B cell (primary cell): ENCODE results near the gene AAR2. TPM values are rescaled to one million over a fixed set of nuclear protein-coding genes. Genes with fewer than 3 reads are reported as not detected.

Source experiments
- ATAC-seq: fragments of 200-7000 bp; cut with Tn5 transposase; one replicate; pipeline ENCODE4 v1.10.0; 2021; ENCODE audit warnings: low read depth, mild to moderate bottlenecking, moderate number of reproducible peaks, moderate library complexity
- CTCF ChIA-PET: fragments of 350-600 bp; sonication (Branson Sonifier 250); formaldehyde crosslinking; loops from one replicate; lab custom pipeline; 2021; ENCODE audit warnings: antibody characterized with exemption, inconsistent platforms; lab: Charles Lee
- POLR2A ChIA-PET: fragments of 350-600 bp; sonication (Branson Sonifier 250); formaldehyde crosslinking; loops from one replicate; lab custom pipeline; 2021; ENCODE audit warnings: antibody characterized with exemption; lab: Charles Lee
- DNase-seq: peaks from one replicate; pipeline ENCODE4 v3.0.0; 2013
- H2AFZ ChIP-seq: 2 replicates; pipeline ENCODE4 v1.6.1; 2012; ENCODE audit warnings: mild to moderate bottlenecking, low read depth, low read length; ENCODE audit not compliant: insufficient read depth, poor library complexity, severe bottlenecking
- H3K27ac ChIP-seq, 2 donors: 1 replicate in 1 of 2; 2 replicates in 1 of 2; pipeline ENCODE4 v1.5.1; 2012 to 2013; ENCODE audit warnings: low read length in 2 of 2, mild to moderate bottlenecking in 2 of 2, moderate library complexity in 1 of 2
- H3K27me3 ChIP-seq, 4 experiments: fragments of 200-600 bp in 1 of 4; sonication (generic) in 1 of 4; replicated peaks in 1 of 4; 1 replicate in 2 of 4; 2 replicates in 2 of 4; pipeline versions ENCODE4 v1.6.1 to v1.7.0; 2013 to 2016; ENCODE audit warnings: low read length in 3 of 4, mild to moderate bottlenecking in 2 of 4, mixed read lengths in 1 of 4, moderate library complexity in 1 of 4; ENCODE audit not compliant: insufficient read depth in 4 of 4, control insufficient read depth in 3 of 4; ENCODE audit errors: control extremely low read depth in 1 of 4
- H3K36me3 ChIP-seq, 2 experiments: replicated peaks in 1 of 2; 1 replicate in 1 of 2; 2 replicates in 1 of 2; pipeline versions ENCODE4 v1.6.1 to v1.7.1; 2013; ENCODE audit warnings: low read length in 1 of 2; ENCODE audit not compliant: insufficient read depth in 2 of 2, control insufficient read depth in 1 of 2; ENCODE audit errors: control extremely low read depth in 1 of 2, extremely low read depth in 1 of 2
- H3K4me1 ChIP-seq, 2 donors: fragments of 200-600 bp in 1 of 2; sonication (generic) in 1 of 2; 1 replicate in 1 of 2; 2 replicates in 1 of 2; pipeline versions ENCODE4 v1.5.1 to v1.6.1; 2013 to 2017; ENCODE audit warnings: low read length in 2 of 2; ENCODE audit not compliant: control insufficient read depth in 2 of 2, insufficient read depth in 2 of 2
- H3K4me2 ChIP-seq: replicated peaks from 2 replicates; pipeline ENCODE3; 2012; ENCODE audit warnings: mild to moderate bottlenecking, low read depth, low read length; ENCODE audit not compliant: poor library complexity, severe bottlenecking
- H3K4me3 ChIP-seq, 5 experiments: fragments of 200-600 bp in 1 of 5; sonication (generic) in 1 of 5; 1 replicate in 3 of 5; 2 replicates in 2 of 5; pipeline versions ENCODE4 v1.5.1 to v1.7.0; 2011 to 2016; ENCODE audit warnings: low read length in 4 of 5, mild to moderate bottlenecking in 4 of 5, low read depth in 2 of 5, control low read depth in 1 of 5, moderate library complexity in 1 of 5; ENCODE audit not compliant: insufficient read depth in 1 of 5; ENCODE audit errors: control extremely low read depth in 1 of 5, extremely low read depth in 1 of 5
- H3K79me2 ChIP-seq: fragments of 200-600 bp; sonication (generic); one replicate; pipeline ENCODE4 v1.6.0; 2016; ENCODE audit warnings: low read length; ENCODE audit not compliant: control insufficient read depth, insufficient read depth
- H3K9ac ChIP-seq: fragments of 200-600 bp; sonication (generic); 2 replicates; pipeline ENCODE4 v1.6.1; 2017; ENCODE audit warnings: mild to moderate bottlenecking, low read length, moderate library complexity
- H3K9me3 ChIP-seq, 3 donors: one replicate each; pipeline versions ENCODE4 v1.6.1 to v1.7.1; 2013; ENCODE audit warnings: low read length in 2 of 3; ENCODE audit not compliant: control insufficient read depth in 2 of 3, insufficient read depth in 1 of 3; ENCODE audit errors: control extremely low read depth in 1 of 3
- H4K20me1 ChIP-seq: 2 replicates; pipeline ENCODE4 v1.6.0; 2012; ENCODE audit warnings: mild to moderate bottlenecking, low read length; ENCODE audit not compliant: insufficient read depth, control insufficient read depth, poor library complexity, severe bottlenecking
- H3K27ac Mint-ChIP-seq: one replicate; pipeline ENCODE4 v1.8.0; 2021; ENCODE audit warnings: mixed read lengths
- H3K27me3 Mint-ChIP-seq: one replicate; pipeline ENCODE4 v1.8.0; 2021; ENCODE audit warnings: mixed read lengths
- H3K4me1 Mint-ChIP-seq: one replicate; pipeline ENCODE4 v1.8.0; 2021; ENCODE audit warnings: mixed read lengths
- H3K4me3 Mint-ChIP-seq: one replicate; pipeline ENCODE4 v1.8.0; 2021; ENCODE audit warnings: mixed read lengths
- H3K9me3 Mint-ChIP-seq: one replicate; pipeline ENCODE4 v1.8.0; 2022; ENCODE audit warnings: mixed read lengths; ENCODE audit not compliant: insufficient read depth
- EZH2 ChIP-seq: IDR thresholded peaks from 2 replicates; pipeline ENCODE4 v1.6.1; 2012; ENCODE audit warnings: borderline replicate concordance, low read depth, mild to moderate bottlenecking, moderate library complexity, low read length; ENCODE audit not compliant: insufficient read depth, poor library complexity, severe bottlenecking
- WGBS: methylation state at CpG from one replicate; pipeline ENCODE4 v1.1.5; 2013; ENCODE audit warnings: missing lambda C conversion rate; ENCODE audit not compliant: insufficient coverage; 5-methylcytosine and 5-hydroxymethylcytosine counted together
- intact Hi-C: fragments of 100-400 bp; cut with micrococcal nuclease; formaldehyde crosslinking; loops from one replicate; pipeline ENCODE4 v1.10.0; 2022
- polyA plus RNA-seq: library from polyadenylated mRNA; depleted of rRNA; stranded (reverse); fragments of >200 nt; gene quantifications from 2 replicates; pipeline ENCODE4 v1.2.3, GENCODE V29; 2012
- total RNA-seq, 2 donors: library from RNA; stranded (reverse); fragments of 120-200 nt in 1 of 2; gene quantifications; 1 replicate in 1 of 2; 2 replicates in 1 of 2; pipeline versions ENCODE4 v1.2.3 to v1.2.4, GENCODE V29; 2013 to 2022
- TF ChIP-seq, protein P1 (sequence below): fragments of 200-600 bp; IDR thresholded peaks from one replicate; pipeline ENCODE4 v1.8.0; 2022; ENCODE audit warnings: antibody characterized with exemption, mild to moderate bottlenecking

AAR2 gene
- total and polyA plus RNA-seq, 2 donors (not counting 1 experiment from before 2014, with no cell fraction given), result 10.3 to 21.3 TPM

DNA sequence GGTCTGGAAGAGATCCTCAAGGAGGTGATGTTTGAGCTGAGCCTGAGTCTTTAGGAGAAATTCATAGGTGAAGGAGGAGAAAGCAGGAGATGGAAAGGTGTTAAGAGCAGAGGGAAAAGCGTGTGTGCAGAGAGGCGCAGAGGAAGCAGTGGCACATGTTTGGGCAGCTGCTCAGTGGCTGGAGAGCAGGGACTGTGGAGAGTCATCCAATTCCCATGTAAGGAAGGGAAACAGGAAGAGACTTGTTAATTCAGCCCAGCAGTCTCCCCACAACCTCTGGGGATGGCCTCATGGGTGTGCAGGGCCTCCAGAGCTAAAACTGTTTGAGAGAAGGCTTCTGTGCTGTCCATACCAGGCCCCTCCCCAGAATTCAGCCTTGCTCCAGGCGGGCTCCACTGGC, 16.2 kb downstream of the AAR2 start:
- TF ChIP-seq, protein P1, sequence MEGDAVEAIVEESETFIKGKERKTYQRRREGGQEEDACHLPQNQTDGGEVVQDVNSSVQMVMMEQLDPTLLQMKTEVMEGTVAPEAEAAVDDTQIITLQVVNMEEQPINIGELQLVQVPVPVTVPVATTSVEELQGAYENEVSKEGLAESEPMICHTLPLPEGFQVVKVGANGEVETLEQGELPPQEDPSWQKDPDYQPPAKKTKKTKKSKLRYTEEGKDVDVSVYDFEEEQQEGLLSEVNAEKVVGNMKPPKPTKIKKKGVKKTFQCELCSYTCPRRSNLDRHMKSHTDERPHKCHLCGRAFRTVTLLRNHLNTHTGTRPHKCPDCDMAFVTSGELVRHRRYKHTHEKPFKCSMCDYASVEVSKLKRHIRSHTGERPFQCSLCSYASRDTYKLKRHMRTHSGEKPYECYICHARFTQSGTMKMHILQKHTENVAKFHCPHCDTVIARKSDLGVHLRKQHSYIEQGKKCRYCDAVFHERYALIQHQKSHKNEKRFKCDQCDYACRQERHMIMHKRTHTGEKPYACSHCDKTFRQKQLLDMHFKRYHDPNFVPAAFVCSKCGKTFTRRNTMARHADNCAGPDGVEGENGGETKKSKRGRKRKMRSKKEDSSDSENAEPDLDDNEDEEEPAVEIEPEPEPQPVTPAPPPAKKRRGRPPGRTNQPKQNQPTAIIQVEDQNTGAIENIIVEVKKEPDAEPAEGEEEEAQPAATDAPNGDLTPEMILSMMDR, result no peak
- Mint-ChIP-seq H3K4me1 (peaks cover 5% of the 10 kb centered on the region), H3K4me3 (no peak overlapping the region), H3K27me3 (no peaks in the 10 kb centered on the region), H3K27ac (no peak overlapping the region), H3K9me3 (no peaks in the 10 kb centered on the region)
- H4K20me1 ChIP-seq, result peaks cover 33% of the 10 kb centered on the region
- ATAC-seq, result no peak
- no peak overlapping the region for H3K4me2 ChIP-seq
- no peaks in the 10 kb centered on the region for H3K4me1 ChIP-seq
- ChIA-PET POLR2A (no interaction called here), CTCF (no interaction called here)
- WGBS, result 100% methylated on average over 2 of the region's 3 CpGs
- peaks cover 2 to 72% of the 10 kb centered on the region in 2 experiments for H3K36me3 ChIP-seq
- H3K27me3 ChIP-seq, result no peaks in the 10 kb centered on the region
- no peaks in the 10 kb centered on the region for H3K9me3 ChIP-seq
- no peak overlapping the region for H3K4me3 ChIP-seq
- no peak overlapping the region for H3K27ac ChIP-seq
- H3K79me2 ChIP-seq, result peaks cover 12% of the 10 kb centered on the region
- H2AFZ ChIP-seq, result no peak overlapping the region
- DNase-seq, result no peak
- H3K9ac ChIP-seq, result no peak overlapping the region
- intact Hi-C loops, result no loop called here

DNA sequence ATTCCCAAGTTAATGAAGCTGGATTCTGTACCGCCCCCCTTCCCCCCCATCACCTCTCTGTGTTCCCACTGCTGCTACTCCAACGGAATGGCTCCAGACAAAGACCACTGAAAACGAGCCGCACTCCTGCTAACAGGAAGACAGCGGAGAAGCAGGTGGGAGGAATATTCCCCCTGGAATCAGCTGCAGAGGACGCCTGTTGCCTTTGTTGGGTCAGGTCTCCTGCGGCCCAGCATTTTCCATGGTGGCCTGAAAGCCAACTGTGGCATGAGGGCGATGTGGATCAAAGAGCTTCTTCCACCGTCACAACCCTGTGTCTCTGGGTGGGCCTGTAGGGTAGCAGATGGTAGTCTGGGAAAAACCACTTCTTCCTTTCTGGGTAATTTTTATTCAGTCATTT, 16.8 kb downstream of the AAR2 start:
- no peak for TF ChIP-seq EZH2
- TF ChIP-seq, protein P1, result no peak
- CTCF ChIA-PET, result no interaction called here
- no peak overlapping the region for H3K4me2 ChIP-seq
- DNase-seq, result no peak
- no peaks in the 10 kb centered on the region for H3K9me3 ChIP-seq
- no peaks in the 10 kb centered on the region for H3K4me1 ChIP-seq
- no peak overlapping the region for H3K27ac Mint-ChIP-seq
- H3K4me3 ChIP-seq, result no peak overlapping the region
- ATAC-seq, result no peak
- intact Hi-C loops, result no loop called here
- POLR2A ChIA-PET, result no interaction called here
- peaks cover 0 to 68% of the 10 kb centered on the region in 2 experiments for H3K36me3 ChIP-seq
- H2AFZ ChIP-seq, result no peak overlapping the region
- H3K4me3 Mint-ChIP-seq, result no peak overlapping the region
- H4K20me1 ChIP-seq, result peaks cover 30% of the 10 kb centered on the region
- H3K79me2 ChIP-seq, result peaks cover 8% of the 10 kb centered on the region
- H3K9me3 Mint-ChIP-seq, result no peaks in the 10 kb centered on the region
- 99% methylated on average over 7 of the region's 9 CpGs for WGBS
- no peak overlapping the region for H3K9ac ChIP-seq
- H3K27ac ChIP-seq, result no peak overlapping the region
- H3K27me3 Mint-ChIP-seq, result no peaks in the 10 kb centered on the region
- no peaks in the 10 kb centered on the region for H3K27me3 ChIP-seq
- H3K4me1 Mint-ChIP-seq, result peaks cover 5% of the 10 kb centered on the region
